GM19239 (cell line): ENCODE data around the gene MPPED1.

ENCODE experiments used
- DNase-seq: peaks from one replicate; pipeline ENCODE4 v3.0.0; 2011; ENCODE audit warnings: low spot score; ENCODE audit not compliant: insufficient read length
- FAIRE-seq: peaks from 2 replicates; lab custom pipeline; 2011; peaks lifted over from hg19 to GRCh38; lab: Jason Lieb, UNC

The MPPED1 gene

DNA sequence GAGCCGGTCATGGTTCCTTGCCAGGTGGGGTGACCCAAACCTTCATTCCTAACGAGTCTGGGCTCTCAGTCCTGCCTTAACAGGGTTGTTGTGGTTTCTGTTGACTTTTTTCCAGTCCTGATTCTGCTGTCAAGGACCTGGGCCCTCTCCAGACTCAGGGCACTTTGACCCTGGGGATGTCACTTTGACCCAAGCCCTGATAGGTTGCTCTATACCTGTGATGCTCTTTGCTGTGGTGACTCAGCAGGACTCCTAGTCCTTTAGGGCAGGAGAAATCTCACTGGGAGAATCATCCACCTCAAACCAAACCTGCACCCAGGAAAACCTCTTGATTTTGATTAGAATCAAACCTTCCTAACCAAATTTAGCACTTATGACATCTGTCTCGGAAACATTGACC, 20.5 kb upstream of the MPPED1 start:
- FAIRE-seq (no peak), DNase-seq (no peak)

DNA sequence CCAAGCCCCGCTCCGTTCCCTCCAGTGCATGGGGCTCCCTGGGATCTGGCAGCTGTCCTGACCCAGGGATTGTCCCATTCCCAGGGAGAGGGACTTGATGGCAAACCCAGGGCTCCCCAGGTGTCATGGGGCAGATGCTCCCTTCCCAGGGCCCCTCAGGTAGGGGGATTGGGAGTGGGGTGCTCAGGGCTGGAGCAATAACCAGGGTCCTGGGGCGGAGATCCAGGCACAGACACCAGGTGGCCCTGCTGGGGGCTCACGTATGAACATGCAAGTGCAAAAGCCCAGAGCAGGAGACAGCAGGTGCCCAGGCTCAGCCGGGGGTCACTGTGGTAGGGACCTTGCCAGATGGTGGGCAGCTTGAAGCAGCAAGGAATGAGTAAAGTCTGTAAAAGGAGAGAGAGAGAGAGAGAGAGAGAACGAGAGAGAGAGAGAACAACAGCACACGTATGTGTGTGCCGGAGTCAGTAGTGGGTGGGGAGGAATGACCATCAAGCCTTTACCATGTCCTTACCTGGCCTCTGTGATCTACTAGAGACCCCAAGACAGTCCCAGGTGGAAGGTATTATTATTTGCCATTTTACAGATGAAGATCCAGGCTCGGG, 19.3 kb upstream of the MPPED1 start:
- FAIRE-seq (no peak), DNase-seq (no peak)

DNA sequence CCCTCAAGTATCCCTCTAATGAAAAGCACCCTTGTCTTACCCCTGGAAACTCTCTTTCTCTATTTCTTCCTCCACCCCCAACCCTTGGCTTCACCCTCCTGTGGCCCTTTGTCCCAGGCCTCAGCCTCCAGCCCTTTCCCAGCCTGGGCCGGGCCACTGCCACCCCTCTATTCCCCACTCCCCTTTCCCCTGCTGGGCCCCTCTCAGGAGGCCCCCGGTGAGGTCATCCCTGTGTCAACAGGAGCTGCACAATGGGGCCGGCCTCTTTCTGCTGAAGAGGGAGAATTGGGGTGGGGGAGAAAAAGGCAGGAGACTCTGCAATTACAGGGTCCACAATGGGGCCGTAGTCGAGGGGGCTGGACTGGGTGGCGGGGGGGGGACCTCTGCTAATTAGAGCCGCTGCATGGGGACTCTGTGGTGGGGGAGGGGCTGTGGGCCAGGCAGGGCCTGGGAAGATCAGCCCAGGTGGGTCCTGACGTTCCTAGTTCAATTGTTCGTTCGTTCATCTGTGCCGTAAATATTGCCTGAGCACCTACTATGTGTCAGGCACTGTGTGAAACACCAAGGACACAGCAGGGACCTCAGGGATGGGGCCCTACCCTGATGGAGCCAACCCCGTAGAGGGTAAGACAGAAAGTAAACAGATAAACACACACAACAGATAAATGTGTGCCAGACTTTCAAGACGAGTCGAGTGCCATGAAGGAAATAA, 18.5 kb upstream of the MPPED1 start:
- FAIRE-seq (no peak), DNase-seq (no peak)

DNA sequence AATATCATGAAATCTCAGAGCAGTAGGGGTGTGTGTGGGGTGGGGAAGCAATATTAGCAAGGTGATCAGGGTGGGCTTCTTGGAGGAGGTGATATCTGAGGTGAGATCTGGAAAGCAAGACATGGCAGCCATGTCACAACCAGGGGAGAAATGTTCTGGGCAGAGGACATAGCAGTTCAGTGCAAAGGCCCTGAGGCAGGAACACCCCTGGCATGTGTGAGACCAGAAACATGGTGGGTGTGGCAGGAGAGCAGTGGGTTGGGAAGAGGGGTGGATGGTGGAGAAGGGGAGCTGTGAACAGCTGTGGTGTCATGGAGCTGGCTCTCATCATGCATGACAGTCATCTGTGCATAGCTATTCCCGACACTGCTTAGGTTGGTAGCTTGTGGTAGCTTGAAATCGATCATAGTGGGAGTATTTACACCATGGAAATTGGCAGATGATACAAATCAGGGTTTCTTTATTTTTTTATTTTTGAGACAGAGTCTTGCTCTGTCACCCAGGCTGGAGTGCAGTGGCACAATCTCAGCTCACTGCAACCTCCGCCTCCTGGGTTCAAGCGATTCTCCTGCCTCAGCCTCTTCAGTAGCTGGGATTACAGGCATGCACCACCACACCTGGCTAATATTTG, 17.9 kb upstream of the MPPED1 start:
- no peak for FAIRE-seq
- DNase-seq = no peak

DNA sequence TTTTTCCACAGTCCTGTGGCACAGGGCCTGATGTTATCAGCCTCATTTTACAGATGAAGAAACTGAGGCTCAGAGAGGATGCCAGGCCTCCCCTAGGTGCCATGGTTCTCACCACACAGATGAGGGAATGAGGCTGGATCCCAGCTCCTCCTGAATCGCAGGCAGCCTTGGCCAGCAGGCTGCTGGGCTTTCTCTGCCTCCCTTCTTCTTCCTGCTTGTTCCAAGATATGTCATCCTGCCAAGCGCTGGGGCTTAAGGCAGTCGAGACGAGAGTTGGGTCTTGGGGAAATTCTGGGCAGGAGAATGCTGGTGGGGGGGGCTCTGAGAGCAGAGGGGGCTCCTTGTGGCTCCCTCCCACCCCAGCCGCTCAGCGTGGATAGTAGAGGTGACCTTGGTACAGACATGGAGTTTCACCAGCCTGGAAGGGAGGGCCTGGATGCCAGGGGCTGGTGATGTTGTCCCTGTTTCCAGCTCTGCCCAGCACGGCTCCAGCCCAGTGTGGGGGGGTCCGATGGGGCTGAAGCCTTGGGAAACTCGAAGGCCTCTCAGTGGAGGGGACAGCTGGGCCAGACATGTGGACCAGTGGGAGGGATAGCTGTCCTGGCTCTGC, 16.6 kb upstream of the MPPED1 start:
- DNase-seq (no peak), FAIRE-seq (no peak)

DNA sequence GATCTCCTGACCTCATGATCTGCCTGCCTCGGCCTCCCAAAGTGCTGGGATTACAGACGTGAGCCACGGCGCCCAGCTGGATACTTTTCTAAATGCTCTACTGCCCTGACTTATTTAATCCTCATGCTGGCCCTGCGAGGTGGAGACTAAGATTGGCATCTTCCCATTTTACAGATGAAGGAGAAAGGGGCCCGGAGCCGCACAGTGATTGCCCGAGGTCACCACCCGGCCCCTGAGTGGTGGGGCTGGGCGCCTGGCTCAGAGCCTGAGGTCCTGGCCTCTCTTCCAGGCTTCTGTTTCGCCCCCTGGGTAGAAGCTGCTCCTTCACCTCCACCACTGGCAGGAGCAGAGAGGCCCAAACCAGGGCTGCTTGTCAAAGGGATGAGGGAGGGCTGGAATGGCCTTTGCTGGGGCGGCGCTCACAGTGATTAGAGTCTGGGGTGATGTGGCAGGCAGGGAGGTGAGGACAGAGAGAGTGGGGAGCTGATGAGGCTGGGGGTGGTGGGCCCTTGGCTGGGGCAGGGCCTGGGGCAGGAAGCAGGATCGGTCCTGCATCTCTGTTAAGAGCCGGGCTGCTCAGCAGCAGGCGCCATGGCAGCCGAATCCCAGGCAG, 15.4 kb upstream of the MPPED1 start:
- DNase-seq = no peak
- no peak for FAIRE-seq

DNA sequence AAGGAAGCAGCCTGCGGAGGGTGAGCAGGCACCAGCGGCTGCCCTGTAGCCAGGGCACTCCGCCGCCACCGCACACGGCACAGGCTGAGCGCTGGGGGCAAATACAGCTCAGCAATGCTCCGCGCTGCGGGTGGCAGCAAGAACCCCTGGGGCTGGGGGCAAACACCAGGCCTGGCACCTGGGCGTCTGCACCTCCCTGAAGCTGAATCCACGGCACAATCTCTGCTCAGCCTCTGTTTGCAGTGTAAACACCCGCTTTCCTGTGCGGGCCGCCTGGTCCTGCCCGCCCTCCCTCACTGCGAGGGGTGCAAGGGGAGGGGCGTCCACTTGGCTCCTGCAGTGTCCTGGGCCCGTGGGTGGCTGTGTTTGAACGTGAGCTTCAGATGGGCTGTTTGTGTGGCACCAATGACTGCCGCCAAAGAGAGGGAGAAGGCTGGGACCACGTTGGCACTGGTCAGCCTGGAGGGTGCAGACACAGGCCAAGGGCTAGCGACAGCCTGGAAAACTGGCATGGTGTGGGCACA, 14.8 kb upstream of the MPPED1 start:
- no peak for FAIRE-seq
- no peak for DNase-seq

DNA sequence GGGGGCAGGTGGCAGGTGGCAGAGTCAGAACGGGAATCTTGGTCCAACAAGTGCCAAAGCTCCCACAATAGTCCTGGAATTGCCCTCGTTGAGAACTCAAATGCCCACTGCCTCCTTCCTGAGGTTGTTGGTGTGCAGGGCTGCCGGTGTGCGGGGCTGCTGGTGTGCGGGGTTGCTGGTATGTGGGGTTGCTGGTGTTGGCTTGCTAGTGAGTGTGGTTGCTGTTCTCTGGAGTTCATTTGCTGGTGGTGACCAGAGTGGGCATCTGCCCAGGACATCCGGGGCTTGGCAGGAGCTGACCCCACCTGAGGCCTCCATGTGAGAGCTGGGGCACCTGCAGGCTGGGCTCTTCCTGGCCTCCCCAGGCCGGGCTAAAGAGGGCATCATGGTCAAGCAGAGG, 14.0 kb upstream of the MPPED1 start:
- no peak for DNase-seq

DNA sequence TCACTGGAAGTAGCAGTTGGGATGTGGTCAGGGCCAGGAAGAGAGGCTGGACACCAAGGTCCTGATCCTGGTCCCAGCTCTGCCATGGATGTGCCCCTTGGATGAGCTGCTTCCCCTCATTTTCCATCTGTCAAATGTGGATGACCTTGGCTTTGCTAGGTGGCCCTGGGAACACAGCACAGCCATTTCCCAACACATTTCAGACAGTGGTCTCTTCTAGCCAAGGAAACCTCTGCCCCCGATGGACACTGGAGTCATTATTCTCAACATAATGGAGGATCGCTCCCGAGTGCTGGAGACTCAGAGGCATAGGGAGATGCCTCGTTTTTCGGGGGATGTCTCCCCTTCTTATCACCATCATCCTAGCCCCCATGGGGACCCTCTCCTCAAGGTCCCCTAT, 13.6 kb upstream of the MPPED1 start:
- FAIRE-seq = no peak
- no peak for DNase-seq

More for the DNA sequence above, 14.0 kb upstream of the MPPED1 start:
- FAIRE-seq = no peak

DNA sequence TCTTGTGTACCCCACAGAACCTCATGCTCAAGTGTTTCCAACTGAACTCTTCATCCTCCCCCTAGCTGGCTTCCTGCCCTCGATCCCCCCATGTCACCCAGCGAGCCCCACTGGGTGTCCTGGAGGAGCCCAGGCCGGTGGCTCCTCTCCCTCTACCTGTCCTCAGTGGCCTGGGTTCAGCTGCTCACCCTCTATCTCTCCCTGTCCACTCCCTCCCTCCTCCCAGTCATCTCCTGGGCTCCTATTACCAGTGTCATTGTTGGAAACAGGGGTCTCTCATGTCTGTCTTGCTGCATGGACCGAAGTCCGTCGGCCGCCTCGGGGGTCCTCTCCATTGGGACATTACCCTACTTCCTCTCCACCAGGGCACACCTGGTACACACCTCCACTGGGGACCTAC, 12.9 kb upstream of the MPPED1 start:
- DNase-seq = no peak
- FAIRE-seq = no peak

DNA sequence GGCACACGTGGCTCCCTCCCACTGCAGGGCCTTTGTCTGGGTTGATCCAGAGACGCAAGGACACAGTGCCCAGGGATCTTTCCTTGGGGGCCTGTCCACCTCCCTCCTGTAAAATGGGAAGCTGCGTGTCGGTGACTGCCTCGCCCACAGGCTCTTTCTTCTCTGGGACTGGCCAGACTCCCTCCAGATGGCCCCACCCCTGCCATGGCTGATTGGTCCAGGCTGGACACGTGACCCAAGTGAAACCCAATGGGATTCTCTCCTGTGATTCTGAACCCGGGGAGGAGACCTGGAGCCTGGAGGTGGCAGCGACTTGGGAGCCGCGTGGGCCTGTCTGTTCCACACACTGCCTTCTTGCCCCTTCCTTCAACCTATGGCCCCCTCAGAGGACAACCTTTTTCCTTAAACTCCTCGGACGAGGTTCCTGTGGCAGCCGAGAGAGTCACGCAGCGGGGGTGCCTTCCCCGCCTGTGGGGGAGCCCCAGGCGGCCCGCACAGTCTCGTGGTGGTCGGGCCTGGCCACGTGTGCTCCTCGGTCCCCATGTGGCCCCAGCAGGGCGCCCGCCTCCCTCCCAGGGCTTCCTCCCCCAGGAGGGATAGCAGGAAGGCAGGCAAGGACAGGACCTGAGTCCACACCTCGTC, 12.4 kb upstream of the MPPED1 start:
- DNase-seq (no peak), FAIRE-seq (no peak)

DNA sequence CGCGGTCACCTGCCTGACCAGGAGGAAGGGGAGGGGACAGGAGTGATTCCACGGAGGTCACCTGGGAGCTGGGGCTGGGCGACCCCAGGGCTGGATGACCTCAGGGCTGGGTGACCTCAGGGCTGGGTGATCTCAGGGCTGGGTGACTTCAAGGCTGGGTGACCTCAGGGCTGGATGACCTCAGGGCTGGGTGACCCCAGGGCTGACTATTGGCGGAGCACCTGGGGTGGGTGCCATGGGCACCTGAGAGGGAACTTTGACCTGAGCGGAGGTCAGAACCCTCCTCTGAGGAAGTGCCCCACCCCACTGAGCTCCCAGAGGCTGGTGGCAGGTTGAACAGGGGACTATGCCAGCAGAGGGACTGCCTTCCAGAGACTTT, 11.8 kb upstream of the MPPED1 start:
- no peak for DNase-seq
- FAIRE-seq = no peak

DNA sequence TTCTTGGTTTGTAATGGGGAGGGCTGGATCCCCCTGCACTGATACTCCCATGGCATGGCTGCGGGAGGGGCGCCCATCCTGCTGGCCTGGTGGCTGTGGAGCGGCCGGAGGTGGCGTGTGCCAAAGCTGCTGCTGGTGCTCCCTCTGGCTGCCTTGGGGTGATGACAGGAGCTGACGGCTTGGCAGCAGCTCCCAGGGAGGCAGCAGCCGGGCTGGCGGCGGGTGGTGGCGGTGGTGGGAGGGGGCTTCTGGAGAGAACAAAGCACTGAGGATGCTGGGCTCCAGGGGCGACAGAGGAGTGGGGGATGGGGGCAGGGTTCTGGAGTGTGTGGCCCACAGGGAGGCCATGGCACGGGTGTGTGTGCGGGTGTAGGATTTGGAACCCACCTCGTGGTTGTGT, 11.4 kb upstream of the MPPED1 start:
- DNase-seq (no peak), FAIRE-seq (no peak)

DNA sequence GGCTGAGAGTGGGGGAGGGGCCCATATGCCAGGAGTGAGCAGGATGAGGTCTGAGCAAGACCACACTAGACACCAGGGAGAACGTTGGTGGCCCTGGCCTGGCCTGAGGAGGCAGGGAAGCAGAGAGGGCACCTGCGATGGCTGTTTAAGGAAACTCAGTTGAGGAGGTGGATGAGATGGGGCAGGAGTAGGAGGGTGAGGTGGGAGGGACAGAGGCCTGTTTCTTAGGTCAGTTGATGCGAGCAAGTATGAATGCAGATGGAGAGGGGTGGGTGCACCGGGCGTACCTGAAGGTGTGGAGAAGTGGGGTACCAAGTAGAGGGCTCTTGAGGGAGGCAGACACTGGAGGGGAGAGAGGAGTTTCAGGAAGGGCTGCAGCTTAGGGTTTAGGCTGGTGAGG, 10.6 kb upstream of the MPPED1 start:
- DNase-seq (no peak), FAIRE-seq (no peak)

DNA sequence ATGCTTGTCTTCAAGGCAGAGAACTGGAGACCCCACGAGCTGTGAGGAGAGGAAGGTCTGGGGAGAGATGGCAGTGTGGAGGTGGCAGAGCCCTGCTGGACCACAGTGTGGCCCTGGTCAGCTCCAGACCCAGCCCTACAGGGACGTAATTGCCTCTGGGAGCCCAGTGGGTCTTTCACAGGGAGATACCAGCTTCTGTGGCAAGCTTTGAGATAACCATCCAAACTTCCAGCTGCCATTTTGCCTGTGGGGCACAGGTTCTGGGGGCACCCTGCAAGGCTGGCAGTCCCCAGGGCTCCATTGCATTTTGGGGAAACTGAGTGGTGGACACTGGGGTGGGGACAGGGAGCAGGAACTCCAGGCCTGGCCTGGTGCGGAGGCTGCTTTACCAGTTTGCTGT, 10.2 kb upstream of the MPPED1 start:
- FAIRE-seq = no peak
- DNase-seq = no peak

DNA sequence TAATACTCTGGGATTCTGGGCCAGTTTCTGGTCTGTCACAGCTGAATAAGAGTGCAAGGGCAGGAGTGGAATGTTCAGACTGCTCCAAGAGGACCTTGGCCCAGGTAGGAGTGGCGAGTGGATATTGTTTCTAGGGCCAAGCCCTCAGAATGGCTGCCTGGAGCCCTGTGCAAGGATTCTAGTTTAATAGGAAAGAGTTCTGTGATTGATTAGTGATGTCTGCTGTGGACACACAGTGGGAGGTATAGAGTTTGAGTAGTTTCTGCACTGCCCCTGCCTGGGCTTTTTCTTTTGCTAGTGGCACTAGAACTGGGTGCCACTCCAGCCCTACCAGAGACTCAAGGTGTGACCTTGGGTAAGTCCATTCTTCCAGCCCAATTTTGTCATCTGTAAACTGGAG, 9.7 kb upstream of the MPPED1 start:
- no peak for DNase-seq
- FAIRE-seq = no peak

DNA sequence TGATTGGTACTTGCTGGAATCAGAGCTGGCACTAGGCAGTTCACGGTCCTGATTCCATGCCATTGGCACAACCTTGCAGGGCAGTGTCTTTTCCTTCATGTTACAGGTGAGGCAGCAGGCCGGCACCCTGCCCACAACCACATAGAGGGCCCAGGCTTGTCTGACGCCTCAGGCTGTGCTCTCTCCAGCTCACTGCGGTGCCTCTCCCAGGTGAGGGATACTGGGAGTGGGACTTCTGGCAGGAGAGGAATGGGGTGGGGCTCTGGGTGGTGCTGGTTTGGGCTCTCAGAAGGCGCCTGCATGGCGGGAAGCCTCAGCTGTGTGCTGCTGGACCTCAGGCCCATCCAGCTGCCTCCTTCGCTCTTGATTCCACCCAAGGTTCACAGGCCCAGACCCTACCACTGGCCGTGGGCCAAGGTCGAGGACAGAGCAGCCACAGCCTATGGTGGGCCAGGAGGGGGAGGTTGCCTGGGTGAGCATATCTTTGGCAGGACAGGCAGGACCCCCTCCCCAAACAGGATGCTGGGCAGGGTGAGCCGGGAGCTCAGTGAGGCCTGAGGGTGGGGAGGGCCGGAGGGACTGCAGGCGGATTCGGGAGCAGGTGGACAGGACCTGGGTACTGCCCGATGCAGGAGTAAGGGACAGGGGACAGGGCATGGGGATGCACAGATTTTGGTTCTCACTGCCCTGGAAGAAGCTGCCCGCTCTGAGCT, 7.0 kb upstream of the MPPED1 start:
- FAIRE-seq (no peak), DNase-seq (no peak)

DNA sequence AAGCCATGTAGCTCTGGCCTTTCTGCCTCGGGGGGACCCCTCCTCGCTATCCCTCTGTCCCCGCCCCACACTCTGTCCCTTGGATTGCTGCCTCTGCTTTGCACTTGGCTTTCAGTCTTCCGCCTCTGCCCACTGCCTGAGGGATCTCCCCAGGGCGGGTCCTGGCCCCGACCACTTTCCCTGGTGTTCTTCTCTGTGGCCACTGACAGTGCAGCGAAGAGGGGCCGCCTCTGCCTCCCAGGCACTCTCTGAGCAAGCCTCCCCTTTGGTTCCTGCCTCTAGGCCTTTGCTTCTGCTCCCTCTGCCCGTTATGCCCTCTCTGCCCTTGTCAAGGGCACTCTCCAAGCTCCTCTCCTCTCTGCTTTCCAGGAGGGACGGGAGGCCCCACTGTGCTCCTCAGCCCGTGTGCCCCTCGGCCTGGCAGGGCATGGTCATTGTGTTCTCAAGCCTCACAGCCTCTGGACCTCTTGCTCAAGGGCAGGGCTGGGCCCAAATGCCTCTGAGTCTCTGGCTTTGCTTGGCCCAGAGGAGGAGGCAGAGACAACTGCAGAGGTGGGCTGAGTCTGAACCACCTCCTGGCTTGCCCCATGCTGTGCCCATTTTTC, 5.5 kb upstream of the MPPED1 start:
- FAIRE-seq (no peak), DNase-seq (no peak)

DNA sequence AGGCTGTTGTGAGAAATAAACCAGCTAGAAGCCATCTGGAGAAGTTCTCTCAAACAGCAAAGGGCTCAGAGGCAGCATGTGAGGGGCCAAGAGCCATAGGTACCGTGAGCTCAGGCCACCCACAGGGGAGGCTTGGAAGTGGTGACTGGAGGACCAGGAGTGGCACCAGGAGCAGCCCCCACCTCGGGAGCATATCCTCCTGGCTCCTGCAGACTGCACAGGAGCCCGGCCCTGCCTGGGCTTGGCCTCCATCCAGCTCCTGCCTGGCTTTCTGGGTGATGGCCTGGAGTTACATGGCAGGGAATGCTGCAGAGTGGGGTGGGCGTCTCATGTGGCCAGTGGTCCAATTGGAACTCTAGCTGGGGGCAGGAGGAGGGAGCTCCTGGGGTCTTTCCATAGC, 4.2 kb upstream of the MPPED1 start:
- DNase-seq (no peak), FAIRE-seq (no peak)
